ENCODE measurements around the gene MLIP.

DNA sequence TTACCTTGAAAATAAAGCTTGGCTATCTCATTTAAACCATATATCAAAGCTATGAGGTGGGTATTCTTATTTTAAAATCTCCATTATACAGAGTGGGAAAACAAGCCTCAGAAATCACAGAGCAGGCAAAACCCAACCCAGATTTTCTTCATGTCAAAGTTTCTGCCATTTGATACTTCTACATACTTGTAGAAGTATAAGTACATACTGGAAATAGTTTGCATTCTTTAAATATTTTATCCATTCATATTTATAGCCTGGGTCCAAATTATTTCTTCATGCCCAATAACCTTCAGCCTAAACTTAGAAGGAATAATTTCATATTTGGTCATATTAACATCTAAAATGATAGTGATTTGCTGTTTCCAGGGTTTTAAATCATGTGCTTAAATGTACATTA is 61.8 kb downstream of the MLIP start:
- no peak for TF ChIP-seq POLR2A (IDR thresholded peaks at IDR 0.05)
- TF ChIP-seq, protein P1, sequence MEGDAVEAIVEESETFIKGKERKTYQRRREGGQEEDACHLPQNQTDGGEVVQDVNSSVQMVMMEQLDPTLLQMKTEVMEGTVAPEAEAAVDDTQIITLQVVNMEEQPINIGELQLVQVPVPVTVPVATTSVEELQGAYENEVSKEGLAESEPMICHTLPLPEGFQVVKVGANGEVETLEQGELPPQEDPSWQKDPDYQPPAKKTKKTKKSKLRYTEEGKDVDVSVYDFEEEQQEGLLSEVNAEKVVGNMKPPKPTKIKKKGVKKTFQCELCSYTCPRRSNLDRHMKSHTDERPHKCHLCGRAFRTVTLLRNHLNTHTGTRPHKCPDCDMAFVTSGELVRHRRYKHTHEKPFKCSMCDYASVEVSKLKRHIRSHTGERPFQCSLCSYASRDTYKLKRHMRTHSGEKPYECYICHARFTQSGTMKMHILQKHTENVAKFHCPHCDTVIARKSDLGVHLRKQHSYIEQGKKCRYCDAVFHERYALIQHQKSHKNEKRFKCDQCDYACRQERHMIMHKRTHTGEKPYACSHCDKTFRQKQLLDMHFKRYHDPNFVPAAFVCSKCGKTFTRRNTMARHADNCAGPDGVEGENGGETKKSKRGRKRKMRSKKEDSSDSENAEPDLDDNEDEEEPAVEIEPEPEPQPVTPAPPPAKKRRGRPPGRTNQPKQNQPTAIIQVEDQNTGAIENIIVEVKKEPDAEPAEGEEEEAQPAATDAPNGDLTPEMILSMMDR (IDR thresholded peaks at IDR 0.05), result no peak

All from lower leg skin (tissue), 3 donors.